Activated CD4-positive, alpha-beta T cell treated with anti-CD3 and anti-CD28 coated beads, Interleukin-2, Interleukin-6, amounts not matched to agents 100 ng/mL and 50 ng/mL, durations not matched to agents 16 hours and 8 hours (primary cell): ENCODE measurements around the gene BSN.
A peak's percentile ranks its signal among the peaks of the same experiment; 100 is the strongest.

Experiments used
- DNase-seq: peaks from one replicate; pipeline ENCODE4 v3.0.0-alpha.2; 2020

The BSN gene

DNA sequence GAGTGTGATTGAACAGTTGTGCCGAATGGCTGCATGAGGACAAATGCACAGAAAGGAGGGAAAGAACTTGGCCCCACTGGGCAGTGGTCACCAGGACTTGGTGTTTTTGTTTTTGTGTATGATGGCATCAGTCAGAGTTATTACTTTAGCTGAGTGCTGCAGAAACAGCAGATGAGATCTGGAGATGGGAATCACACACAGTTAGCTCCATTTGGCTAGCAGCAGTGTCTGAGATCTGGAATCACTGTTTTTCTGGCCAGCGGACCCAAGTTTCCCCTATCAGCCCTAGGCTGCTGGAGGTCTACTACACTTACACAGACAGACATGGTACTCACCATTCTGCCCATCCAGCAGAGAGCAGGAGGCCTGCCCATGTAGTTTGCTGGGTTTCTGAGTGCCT, 74.0 kb downstream of the BSN start:
- DNase-seq, result no peak

DNA sequence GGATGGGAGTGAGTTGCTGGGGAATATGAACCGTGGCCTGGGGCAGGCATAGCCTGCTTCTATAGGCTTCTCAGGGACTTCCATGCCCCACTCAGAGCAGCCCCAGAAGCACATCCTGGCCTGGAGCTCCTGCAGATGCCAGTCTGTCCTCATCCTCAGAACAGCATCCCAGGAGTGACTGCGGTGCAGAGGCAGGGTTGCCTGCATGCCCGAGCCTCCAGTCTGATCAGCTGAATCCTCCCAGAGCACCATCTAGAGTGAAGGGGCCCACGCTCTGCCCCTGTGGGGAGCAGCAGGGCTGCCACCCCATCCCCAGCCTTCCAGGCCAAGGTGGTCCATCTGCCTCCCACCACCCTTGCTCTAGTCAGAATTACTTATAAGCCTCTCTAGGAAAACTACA, 75.2 kb downstream of the BSN start:
- no peak for DNase-seq

DNA sequence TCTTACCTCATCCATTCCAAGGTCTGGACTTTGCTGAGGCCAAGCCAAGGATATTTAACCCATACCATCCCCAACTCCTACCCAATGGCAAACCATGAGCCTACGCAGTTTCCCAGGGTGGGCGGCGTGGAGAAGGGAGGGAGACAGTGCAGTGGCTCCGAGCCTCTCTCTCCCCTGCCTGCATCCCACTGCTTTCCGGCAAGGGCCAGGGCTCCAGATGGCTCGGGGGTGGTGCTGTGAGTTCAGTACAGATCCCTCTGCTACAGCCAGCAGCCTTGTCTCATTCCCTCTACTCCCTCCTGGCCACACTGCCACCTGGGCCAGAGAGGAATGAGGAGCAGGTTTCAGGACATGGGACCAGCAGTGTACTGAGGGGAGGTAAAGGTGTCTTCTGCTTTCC, 75.6 kb downstream of the BSN start:
- DNase-seq, result no peak

DNA sequence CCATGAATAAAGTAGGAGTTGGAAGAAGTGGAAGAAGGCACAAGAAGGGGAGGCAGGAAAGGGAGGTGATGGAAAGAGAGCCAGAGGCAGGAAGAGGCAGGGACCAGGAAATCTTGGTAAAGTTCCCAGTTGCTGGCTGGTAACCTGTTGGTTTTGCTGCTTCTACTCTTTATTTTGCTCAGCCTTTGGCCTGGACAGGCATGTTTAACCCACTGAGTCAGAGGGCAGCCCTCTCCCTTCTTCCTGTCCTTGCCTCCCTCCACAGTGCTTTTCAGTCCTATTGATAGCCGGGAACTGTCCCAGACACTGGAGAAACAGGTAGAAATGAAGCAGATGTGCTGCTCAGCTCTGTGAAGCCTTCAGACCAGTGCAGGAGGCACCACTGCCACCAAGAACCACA, 76.5 kb downstream of the BSN start:
- no peak for DNase-seq

DNA sequence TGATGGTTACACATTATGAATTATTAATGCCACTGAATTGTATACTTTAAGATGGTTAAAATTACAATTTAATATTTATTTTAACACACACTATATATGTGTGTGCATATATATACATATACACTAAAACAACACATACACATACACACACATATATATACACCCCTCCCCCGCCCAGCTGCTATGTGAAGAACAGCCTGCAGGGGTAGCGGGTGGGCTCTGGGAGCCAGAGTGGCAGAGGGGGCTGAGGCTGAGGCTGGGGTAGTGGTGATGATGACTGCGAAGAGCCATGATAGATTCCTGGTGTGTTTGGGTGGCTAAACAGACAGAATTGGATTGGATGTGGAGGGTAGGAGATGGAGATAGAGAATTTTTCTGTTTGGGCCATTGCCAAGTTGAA, 80.5 kb downstream of the BSN start:
- no peak for DNase-seq

DNA sequence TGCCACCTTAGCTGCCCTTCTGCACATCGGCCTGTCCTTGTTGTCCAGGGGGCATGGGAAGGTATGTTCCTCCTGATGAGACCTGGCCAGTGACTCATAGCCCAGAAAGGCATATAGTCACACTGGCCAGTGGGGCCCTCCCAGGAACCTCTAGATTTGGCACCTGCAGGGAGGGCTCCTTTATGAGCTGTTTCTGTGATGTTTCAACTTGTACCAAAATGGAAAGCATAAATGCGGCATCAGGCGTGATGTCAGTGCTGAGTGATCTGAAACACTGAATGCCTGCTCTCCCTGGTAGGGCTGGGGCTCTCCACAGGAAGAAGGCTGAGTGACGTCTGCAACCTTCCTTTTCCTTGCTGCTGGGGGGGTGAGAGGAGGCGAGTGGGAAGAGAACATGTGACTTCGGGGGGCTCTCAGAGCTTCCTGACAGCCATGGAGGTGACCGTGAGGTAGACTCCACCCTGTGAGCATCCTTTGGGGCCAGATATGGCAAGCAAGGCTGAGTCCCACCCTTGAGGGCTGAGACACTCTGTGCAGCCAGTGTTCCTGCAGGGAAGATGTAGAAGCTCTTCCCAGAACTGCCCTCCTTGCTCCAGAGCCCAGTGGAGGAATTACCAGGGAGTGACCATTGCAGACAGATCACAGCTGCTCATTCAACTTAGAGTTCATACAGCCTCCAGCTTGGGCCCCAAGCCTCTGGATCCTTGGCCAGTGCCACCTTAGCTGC, 82.8 kb downstream of the BSN start:
- DNase-seq, result peak; percentile 24

DNA sequence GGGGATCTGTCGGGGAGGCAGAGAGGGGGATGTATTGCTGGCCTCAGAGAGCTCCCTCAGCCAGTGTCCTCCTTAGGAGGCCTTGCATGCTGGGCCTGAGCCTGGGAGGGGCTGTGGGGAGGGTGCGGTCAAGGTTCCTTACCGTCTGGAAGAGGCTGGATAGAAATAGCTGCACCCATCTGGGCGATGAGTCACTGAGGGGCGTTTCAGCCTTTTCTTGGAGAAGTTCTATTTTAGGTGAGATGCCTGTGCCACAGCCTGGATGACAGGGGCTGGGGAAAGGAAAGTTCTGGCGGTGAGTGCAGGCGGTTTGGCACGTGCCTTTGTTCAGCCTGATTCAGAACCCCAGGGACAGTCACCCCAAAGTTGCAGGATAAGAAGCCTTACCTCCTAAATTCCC, 84.2 kb downstream of the BSN start:
- DNase-seq, result no peak

DNA sequence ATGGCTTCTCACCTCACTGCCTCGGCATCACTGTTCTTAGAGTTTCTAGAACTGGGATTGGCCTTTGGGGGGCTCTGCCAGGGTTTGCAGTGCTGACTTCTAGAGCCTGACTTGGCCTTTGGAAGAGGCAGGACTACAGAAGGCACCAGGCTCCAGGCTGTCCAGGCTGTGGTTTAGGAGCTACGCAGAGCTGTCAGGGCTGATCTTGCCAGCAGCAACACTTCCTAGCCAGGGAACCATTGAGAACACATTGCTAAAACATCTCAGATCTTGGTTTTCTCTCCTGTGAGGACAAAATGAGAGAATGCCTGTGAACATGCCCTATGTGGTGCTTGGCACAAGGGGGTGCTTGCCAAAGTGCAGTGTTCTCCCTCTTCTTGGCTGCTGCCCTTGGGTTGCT, 85.3 kb downstream of the BSN start:
- DNase-seq, result no peak

DNA sequence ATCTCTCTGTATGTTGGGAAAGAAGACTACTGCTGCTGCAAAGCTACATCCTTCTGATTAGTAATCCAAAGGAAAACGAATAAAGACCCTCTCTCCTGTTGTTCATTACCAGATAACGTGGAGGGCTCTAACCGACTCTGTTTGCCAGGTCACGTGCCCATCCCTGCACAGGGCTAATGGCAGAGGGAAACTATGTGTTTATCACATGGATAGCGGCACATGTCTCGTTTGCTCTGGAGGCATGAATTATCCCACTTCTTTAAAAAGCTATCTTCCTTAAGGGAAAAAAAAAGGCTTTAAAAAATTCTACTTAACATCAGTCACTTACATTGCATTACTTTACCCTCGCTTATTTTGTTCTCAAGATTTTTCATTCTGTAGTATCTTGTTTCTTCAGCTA, 87.0 kb downstream of the BSN start:
- DNase-seq, result no peak

DNA sequence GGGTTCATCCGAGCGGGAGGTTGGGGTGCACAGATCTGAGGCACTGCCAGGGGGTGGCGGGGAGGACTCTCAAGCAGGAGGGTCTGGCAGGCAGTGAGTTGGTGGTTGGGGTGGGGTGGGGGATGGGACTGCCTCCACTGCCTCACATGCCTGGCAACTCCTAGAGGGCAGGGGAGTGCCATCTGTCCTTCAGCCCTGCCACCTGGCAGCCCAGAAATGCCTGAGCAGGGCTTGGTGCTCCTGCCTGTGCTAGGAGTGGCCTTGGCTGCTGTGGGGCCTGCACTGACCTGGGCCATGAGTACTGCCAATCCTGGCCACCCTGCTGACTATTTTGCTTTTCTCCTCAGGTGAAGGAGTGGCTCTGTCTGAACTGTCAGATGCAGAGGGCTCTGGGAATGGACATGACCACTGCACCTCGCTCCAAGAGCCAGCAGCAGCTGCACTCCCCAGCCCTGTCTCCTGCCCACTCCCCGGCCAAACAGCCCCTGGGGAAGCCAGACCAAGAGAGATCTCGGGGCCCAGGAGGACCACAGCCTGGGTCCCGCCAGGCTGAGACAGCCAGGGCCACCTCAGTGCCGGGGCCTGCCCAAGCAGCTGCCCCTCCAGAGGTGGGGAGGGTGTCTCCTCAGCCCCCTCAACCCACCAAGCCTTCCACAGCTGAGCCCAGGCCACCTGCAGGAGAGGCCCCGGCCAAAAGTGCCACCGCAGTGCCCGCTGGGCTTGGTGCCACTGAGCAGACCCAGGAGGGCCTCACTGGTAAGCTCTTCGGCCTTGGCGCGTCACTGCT, 87.8 kb downstream of the BSN start:
- no peak for DNase-seq

DNA sequence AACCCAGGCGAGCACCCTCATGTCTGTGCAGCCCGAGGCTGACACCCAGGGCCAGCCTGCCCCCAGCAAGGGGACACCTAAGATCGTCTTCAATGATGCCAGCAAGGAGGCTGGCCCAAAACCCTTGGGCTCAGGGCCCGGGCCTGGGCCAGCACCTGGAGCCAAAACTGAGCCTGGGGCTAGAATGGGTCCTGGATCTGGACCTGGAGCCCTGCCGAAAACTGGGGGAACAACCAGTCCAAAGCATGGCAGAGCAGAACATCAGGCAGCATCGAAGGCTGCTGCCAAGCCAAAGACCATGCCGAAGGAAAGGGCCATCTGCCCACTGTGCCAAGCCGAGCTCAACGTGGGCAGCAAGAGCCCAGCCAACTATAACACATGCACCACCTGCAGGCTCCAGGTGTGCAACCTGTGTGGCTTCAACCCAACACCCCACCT, 88.5 kb downstream of the BSN start:
- no peak for DNase-seq

DNA sequence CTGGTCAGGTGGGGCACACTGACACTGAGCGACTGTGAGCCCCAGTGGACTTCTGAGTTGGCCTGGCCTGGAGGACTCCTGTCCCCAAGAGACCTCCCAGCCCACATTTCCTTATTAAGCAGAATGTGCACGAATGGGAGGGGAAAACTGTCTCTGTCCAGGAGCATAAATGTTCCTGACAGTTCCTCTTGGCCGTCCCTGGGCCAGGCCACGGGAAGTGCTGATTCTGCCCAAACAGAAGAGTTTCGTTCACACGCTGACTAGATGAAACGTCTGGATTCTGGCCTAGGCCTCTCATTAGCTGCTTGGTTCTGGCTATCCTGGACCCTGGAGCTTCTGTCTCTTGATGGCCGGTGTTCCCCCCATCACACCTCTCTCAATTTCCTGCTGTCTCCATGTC, 90.4 kb downstream of the BSN start:
- DNase-seq, result no peak

DNA sequence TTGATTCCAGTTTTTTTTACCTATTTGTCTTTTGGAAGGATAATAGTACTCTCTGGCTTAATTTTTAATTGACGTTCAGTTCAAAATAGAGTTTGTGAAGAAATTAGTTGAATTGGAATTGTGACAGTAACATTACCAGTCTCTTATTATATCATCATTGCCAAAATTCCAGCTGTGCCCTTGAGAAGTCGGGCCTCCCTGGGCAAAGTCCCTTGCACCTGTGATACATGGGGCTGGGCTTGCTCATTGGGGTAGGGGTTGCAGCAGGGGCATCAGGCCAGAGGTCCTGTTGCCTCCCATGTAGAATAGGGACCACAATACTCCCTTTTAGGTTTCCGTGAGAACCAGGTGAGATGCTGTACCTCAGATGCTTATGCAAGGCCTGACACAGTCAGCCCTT, 92.0 kb downstream of the BSN start:
- DNase-seq, result no peak

DNA sequence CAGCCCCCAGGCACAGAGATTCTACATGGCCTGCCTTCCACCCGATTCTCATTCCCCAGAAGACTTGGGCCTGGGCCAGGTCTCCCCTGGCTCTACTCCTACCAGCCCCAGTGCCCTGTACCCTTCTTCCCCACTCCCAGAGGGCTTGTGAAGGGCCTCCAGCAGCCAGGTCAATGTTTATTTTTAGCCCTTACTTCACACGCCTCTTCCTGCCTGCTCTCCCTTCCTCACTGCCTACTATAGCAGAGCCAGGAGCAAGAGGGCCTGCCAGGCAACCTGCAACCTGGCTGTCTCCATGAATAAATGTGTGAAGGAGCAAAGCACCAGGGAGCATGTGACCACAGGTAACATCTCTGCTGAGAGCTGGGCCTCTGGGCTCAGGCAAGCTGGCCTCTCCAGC, 93.5 kb downstream of the BSN start:
- no peak for DNase-seq

DNA sequence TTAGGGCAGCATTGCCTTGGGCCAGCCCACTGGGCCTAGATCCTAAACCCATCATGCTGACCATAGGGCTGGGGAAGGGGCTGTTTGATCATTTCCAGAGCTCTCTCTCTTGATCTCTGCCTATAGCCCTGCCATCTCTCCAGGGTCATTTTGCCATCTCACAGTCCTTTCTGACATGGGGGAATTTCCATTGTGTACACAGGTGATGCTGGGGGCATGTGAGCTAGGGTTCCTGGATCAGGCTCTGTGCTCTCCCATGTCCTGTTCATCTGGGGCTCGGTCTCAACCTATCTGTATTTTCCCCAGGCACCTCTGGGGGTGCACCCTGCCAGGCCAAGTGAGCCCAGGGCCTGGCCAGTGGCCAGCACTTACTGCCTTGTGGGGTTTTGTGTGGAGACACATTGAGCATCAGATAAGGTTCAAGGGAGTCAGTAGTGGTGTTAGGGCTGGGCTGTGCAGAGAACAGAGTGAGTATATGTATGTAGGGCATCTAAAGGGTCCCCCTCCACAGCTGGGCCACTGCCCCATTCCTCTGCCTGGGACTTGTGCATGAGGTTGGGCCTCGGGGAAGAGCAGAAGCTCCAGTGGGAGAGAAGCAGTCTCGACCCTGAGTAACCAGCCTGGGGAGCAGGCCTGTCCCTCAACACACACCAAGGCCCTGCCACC, 94.2 kb downstream of the BSN start:
- DNase-seq, result no peak

DNA sequence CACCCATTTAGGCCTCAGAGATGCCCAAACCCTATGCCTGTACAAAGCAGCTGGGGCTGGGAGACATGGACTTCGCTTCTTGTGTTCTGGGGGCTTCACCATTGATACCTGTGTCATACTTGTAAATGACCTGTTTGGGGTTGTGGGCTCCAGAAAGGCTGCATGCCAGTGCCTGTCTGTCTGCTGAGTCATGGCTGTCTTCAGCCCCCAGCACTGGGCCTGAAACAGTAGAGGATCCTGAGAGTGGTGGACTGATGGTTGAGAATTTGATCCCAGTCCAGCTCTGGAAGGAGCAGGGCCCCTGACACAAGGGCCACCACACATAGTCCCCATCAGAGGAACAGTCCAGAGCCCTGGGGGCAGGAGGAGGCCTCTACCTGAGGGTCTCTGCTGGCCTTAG, 95.3 kb downstream of the BSN start:
- DNase-seq, result no peak

DNA sequence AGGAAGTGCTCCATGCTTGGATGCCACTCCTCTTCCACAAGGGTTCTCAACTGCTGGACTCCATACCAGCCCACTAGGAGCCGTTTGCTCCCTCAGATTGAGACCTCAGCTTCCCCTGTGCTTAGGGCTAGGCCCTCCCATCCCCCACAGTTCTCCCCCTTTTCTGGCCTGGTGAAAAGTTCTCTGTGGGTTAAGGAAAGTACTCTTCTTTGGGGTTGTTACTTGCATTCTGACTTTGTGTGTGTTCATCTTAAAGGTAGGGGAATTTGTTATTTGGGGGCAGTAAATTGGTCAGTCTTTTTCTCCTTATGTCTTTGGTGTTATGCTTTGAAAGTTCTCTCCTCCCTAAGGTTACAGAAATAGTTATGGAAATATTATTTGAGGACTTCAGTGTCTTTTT, 95.9 kb downstream of the BSN start:
- DNase-seq, result no peak

DNA sequence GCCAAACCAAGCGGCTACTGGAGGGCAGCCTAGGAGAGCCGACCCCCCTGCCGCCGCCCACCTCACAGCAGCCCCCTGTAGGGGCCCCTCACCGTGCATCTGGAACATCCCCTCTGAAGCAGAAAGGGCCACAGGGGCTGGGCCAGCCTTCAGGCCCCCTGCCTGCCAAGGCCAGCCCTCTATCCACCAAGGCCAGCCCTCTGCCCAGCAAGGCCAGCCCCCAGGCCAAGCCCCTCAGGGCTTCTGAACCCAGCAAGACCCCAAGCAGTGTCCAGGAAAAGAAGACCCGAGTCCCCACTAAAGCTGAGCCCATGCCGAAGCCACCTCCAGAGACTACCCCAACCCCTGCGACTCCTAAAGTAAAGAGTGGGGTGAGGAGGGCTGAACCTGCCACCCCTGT, 96.4 kb downstream of the BSN start:
- no peak for DNase-seq

DNA sequence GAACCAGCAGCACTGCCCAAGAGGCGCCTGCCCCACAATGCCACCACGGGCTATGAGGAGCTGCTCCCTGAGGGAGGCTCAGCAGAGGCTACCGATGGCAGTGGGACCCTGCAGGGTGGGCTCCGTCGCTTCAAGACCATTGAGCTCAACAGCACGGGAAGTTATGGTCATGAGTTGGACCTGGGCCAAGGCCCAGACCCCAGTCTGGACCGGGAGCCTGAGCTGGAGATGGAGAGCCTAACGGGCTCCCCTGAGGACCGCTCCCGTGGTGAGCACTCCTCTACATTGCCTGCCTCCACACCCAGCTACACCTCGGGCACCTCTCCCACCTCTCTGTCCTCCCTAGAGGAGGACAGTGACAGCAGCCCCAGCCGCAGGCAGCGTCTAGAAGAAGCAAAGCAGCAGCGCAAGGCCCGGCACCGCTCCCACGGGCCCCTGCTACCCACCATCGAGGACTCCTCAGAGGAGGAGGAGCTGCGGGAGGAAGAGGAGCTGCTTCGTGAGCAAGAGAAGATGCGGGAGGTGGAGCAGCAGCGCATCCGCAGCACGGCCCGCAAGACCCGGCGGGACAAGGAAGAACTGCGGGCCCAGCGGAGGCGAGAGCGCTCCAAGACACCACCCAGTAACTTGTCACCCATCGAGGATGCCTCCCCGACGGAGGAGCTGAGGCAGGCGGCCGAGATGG, 98.1 kb downstream of the BSN start:
- DNase-seq, result no peak

DNA sequence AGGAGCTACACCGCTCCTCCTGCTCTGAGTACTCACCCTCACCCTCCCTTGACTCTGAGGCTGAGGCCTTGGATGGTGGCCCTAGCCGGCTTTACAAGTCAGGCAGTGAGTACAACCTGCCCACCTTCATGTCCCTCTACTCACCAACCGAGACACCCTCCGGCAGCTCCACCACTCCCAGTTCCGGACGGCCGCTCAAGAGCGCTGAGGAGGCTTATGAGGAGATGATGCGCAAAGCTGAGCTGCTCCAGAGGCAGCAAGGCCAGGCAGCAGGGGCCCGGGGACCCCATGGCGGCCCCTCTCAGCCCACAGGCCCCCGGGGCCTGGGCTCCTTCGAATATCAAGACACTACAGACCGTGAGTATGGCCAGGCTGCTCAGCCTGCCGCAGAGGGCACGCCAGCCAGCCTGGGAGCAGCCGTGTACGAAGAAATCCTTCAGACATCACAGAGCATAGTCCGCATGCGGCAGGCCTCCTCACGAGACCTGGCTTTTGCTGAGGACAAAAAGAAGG, 98.7 kb downstream of the BSN start:
- no peak for DNase-seq

DNA sequence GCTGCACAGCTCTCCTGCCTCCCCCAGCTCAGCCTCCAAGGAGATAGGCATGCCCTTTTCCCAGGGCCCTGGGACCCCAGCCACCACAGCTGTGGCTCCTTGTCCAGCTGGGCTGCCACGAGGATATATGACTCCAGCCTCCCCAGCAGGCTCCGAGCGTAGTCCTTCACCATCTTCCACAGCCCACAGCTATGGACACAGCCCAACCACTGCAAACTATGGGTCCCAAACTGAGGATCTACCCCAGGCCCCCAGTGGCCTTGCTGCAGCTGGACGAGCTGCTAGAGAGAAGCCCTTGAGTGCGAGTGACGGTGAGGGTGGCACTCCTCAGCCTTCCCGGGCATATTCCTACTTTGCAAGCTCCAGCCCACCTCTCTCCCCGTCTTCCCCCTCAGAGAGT, 99.3 kb downstream of the BSN start:
- DNase-seq, result no peak

DNA sequence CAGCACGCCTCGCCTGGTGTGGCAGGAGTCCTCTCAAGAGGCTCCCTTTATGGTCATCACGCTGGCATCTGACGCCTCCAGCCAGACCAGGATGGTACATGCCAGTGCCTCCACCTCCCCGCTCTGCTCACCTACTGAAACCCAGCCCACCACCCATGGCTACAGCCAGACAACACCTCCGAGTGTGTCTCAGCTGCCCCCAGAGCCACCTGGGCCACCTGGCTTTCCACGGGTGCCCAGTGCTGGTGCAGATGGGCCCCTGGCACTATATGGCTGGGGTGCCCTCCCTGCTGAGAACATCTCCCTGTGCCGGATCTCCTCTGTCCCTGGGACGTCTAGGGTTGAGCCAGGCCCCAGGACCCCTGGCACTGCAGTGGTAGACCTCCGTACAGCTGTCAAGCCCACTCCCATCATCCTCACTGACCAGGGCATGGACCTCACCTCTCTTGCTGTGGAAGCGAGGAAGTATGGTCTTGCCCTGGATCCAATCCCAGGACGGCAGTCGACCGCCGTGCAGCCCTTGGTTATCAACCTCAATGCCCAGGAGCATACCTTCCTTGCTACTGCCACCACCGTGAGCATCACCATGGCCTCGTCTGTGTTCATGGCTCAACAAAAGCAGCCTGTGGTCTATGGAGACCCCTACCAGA, 100.0 kb downstream of the BSN start:
- no peak for DNase-seq
